GM23338 (cell line): Measurements from ENCODE around the gene FGF9.

Experiments
- CREB1 ChIP-seq: fragments of 250-450 bp; sonication (Bioruptor Pico); IDR thresholded peaks from 2 replicates; pipeline ENCODE4 v1.5.0; 2020; ENCODE audit warnings: low read depth, mild to moderate bottlenecking, moderate library complexity
- CTCF ChIP-seq, 2 experiments: fragments of 200-600 bp in 1 of 2; sonication (generic) in 1 of 2; conservative IDR thresholded peaks; 2 replicates each; pipeline versions ENCODE4 v1.5.1 to v1.6.1; 2016 to 2017; ENCODE audit warnings: antibody characterized with exemption in 2 of 2, low read depth in 2 of 2, mild to moderate bottlenecking in 2 of 2, moderate library complexity in 1 of 2
- ETS1 ChIP-seq: IDR thresholded peaks from 2 replicates; pipeline ENCODE4 v1.6.1; 2016; ENCODE audit warnings: antibody characterized with exemption
- EZH2 ChIP-seq: fragments of 200-600 bp; sonication (generic); IDR thresholded peaks from one replicate; pipeline ENCODE4 v1.8.0; 2017; ENCODE audit warnings: antibody characterized with exemption, mild to moderate bottlenecking, low read depth; ENCODE audit not compliant: unreplicated experiment
- EZH2phosphoT487 ChIP-seq: fragments of 200-600 bp; sonication (generic); IDR thresholded peaks from one replicate; pipeline ENCODE4 v1.8.1; 2018; ENCODE audit warnings: antibody characterized with exemption; ENCODE audit not compliant: unreplicated experiment
- JUNB ChIP-seq: IDR thresholded peaks from one replicate; pipeline ENCODE4 v1.6.1; 2016; ENCODE audit warnings: antibody characterized with exemption; ENCODE audit not compliant: unreplicated experiment
- NANOG ChIP-seq: IDR thresholded peaks from 2 replicates; pipeline ENCODE4 v1.6.1; 2016; ENCODE audit warnings: antibody characterized with exemption, borderline replicate concordance
- POLR2AphosphoS5 ChIP-seq: IDR thresholded peaks from 2 replicates; pipeline ENCODE4 v1.6.1; 2016; ENCODE audit warnings: antibody characterized with exemption, low read depth
- STAT1 ChIP-seq: IDR thresholded peaks from one replicate; pipeline ENCODE4 v1.6.1; 2016; ENCODE audit warnings: antibody characterized with exemption; ENCODE audit not compliant: unreplicated experiment
- ZNF114 ChIP-seq: fragments of 250-450 bp; sonication (Bioruptor Pico); IDR thresholded peaks from 2 replicates; pipeline ENCODE4 v1.5.0; 2020; ENCODE audit warnings: mild to moderate bottlenecking, moderate library complexity
- TF ChIP-seq, protein P1 (sequence below): IDR thresholded peaks from one replicate; pipeline ENCODE4 v1.6.1; 2018; ENCODE audit warnings: antibody characterized with exemption; ENCODE audit not compliant: unreplicated experiment

GRCh38 chr13:21659087-21659486, 11.8 kb upstream of the FGF9 start:
- TF ChIP-seq CTCF (conservative IDR thresholded peaks at IDR 0.05; ENCODE audit: low read depth in 2 of 2): no peak
- no peak for TF ChIP-seq EZH2phosphoT487
- no peak for TF ChIP-seq STAT1
- no peak for TF ChIP-seq POLR2AphosphoS5
- TF ChIP-seq EZH2: no peak
- TF ChIP-seq CREB1 (CRISPR knock-in tag): no peak
- TF ChIP-seq, protein P1, sequence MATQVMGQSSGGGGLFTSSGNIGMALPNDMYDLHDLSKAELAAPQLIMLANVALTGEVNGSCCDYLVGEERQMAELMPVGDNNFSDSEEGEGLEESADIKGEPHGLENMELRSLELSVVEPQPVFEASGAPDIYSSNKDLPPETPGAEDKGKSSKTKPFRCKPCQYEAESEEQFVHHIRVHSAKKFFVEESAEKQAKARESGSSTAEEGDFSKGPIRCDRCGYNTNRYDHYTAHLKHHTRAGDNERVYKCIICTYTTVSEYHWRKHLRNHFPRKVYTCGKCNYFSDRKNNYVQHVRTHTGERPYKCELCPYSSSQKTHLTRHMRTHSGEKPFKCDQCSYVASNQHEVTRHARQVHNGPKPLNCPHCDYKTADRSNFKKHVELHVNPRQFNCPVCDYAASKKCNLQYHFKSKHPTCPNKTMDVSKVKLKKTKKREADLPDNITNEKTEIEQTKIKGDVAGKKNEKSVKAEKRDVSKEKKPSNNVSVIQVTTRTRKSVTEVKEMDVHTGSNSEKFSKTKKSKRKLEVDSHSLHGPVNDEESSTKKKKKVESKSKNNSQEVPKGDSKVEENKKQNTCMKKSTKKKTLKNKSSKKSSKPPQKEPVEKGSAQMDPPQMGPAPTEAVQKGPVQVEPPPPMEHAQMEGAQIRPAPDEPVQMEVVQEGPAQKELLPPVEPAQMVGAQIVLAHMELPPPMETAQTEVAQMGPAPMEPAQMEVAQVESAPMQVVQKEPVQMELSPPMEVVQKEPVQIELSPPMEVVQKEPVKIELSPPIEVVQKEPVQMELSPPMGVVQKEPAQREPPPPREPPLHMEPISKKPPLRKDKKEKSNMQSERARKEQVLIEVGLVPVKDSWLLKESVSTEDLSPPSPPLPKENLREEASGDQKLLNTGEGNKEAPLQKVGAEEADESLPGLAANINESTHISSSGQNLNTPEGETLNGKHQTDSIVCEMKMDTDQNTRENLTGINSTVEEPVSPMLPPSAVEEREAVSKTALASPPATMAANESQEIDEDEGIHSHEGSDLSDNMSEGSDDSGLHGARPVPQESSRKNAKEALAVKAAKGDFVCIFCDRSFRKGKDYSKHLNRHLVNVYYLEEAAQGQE: no peak
- TF ChIP-seq JUNB: no peak
- no peak for TF ChIP-seq NANOG
- TF ChIP-seq ZNF114: no peak
- no peak for TF ChIP-seq ETS1
